Middle frontal gyrus (tissue), 1 donor: ENCODE results near the gene SCP2D1.
"Not testable (repeated sequence)": the region's sequence is repeated elsewhere in the genome, so short reads cannot be mapped to it uniquely, and the experiment has no call there.

Experiments
- DNase-seq: peaks from one replicate; pipeline ENCODE4 v3.0.0-alpha.2; 2015; ENCODE audit warnings: low spot score; ENCODE audit errors: extremely low spot score

Gene SCP2D1

DNA sequence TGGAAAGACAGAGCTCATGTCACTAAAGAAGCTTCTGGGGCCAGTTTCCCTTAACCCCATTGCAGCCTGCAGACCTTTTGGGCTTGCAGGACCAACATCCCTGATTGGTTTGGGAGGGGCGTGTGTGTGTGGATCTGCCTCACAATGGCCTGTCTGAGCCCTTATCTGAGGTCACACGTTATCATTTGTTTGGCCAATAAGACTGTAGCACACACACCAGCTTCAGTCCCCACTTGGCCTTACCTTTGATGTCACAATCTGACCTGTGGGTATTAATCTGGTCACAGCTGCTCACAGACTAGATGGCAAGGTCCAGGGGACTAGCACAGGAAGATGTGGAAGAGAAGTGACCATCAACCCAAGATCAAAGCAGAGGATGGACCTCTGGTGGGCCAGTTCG, at the start of gene SCP2D1:
Gene SCP2D1, plus strand, starts transcription at position 301 of the 400 bp plus-strand sequence. Its CDS starts 33 bp downstream, at position 334.
- no peak for DNase-seq

DNA sequence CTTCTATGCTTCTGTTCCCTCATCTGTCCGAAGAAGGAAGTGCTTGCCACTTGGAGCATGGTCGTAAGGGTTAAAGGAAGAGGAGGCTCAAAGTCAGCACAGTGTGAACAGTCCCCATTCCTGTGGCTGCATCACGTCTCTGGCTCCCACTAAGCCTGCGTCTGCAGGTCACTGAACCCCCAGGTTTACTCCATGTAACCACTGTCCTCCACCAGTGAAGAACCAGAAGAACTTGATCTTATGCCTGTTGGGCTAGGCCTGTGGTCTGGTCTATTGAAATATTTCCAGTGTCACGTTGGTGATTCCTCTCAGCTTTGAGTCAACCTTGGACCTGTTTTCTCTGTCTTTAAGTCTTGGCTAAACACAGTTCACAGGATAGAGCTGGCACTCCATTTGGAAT, 45.9 kb upstream of the SCP2D1 start:
- no peak for DNase-seq

DNA sequence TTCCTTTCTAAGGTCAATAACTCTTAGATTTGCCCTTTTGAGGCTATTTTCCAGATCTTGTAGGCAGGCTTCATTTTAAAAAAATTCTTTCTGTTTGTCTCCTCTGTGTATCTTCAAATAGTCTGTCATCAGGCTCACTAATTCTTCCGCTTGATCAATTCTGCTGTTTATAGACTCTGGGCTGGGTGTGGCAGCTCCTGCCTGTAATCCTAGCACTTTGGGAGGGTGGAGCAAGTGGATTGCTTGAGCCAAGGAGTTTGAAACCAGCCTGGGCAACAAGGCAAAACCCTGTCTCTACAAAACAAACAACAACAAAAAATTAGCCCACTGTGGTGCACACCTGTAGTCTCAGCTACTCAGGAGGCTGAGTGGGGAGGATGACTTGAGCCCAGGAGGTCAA, 40.0 kb upstream of the SCP2D1 start:
- no peak for DNase-seq

DNA sequence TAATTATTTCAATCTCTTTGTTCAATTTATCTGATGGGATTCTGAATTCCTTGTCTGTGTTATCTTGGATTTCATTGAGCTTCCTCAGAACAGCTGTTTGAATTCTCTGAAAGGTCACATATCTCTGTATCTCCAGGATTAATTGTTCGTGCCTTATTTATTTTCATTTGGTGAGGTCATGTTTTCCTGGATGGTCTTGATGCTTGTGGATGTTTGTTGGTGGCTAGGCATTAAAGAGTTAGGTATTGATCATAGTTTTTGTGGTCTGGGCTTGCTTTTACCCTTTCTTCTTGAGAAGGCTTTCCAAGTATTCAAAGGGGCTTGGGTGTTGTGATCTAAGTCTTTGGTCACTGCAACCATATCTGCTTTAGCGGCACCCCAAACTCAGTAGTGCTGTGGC, 39.4 kb upstream of the SCP2D1 start:
- no peak for DNase-seq

DNA sequence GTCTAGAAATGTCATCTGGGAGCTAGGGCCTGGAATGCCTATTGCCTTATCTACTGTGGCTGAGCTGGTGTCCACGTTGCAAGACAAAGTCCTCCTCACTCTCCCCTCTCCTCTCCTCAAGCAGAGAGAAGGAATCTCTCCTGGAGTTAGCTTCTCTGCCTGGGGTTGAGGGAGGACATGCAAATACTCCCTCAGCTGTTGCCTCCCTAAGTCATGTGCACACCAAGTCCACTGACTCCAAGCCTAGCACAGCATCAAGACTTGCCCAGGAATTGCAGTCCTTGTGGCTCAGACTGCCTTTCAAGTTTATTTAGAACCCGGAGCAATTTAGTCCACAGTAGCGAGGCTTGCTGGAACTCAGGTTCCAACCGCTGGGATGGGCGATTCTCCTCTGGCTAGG, 38.0 kb upstream of the SCP2D1 start:
- DNase-seq = no peak

- no peak for DNase-seq
Observed at GRCh38 chr20:18778690-18779392, 34.7 kb upstream of the SCP2D1 start.

GRCh38 chr20:18780385-18781130, 33.0 kb upstream of the SCP2D1 start:
- no peak for DNase-seq

GRCh38 chr20:18781509-18781908, 32.1 kb upstream of the SCP2D1 start:
- DNase-seq = no peak

DNA sequence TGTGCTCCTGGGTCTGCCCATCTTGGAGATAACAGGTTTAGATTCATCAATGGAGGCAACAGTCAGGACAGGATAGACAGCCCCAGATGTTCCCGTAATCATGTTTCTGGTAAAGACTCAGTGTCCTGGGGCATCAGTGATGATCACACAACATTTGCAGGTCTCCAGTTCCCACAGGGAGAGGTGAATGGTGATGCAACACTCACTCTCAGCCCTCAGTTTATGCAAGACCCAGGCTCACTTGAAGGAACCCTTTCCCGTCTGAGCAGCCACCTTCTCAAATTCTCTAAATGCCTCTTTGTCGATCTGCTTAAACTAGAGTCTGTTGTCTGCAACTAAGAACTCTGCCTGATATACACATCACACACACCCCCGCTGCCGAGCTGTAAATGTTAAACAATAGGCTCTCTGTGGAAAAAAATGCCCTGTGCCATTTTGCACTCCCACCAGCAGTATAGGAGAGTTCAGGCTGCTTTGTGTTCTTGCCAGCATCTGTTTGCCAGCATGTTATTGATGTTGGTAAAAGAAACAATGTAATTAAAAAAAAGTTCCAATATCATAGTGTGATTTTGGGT, 30.1 kb upstream of the SCP2D1 start:
- no peak for DNase-seq

GRCh38 chr20:18787046-18787445, 26.5 kb upstream of the SCP2D1 start:
- DNase-seq = not testable (repeated sequence)

GRCh38 chr20:18788021-18788420, 25.6 kb upstream of the SCP2D1 start:
- no peak for DNase-seq

- DNase-seq = no peak
Observed at GRCh38 chr20:18790787-18791186, 22.8 kb upstream of the SCP2D1 start.

DNA sequence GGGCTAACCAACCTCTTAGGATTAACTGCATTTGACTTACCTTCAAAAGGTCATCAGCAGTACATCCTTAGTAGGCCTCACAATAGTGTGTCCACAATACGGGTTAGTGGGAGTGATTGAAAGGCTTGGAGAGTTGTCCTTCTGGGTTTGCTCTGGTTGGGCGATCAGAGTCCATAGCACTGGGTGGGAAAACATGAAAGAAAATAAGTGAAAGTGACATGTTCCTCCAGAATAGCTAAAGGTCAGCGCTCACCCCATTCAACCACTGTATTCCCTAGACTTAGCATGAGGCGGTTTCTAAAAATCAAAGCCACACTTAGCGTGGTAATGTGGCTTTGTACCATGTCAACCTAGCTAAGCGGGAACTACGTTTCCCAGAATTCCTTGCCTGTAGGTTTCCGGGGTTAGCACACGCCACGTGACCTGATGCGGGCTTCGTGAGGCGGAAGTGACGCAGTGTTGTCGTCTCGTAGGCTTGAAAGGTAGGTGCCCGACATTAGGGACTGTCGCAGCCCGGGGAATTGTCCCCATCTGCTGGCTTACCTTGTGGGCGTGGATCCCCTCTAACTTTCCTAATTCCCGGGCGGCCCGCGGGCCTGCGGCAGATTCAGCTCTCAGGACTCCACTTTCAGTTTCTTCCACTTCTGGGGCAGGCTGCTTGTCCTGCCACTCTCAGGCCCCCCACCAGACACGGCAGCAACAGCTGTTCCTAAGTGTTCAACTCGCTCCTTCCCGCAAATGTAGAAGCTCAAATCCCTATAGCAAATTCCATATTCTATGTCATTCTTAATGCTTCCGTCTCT, 19.8 kb upstream of the SCP2D1 start:
- DNase-seq = peak; percentile 97

DNA sequence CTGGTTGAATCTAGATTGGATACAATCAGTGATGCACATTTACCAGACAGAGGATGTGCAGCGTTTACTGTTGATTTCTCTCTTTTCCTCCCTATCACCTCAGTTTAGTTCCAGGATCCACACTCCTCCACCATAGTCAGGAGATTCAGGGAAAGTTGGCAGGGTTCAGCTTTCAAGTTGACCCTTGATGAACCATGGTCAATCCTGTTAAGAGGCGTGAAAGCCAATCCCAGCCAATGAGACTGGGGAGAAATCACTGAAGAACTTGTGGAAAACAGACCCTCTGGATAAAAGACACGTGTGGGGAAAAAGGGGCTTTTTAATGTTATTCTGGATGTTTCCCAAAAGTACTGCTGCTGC, 19.2 kb upstream of the SCP2D1 start:
- no peak for DNase-seq

DNA sequence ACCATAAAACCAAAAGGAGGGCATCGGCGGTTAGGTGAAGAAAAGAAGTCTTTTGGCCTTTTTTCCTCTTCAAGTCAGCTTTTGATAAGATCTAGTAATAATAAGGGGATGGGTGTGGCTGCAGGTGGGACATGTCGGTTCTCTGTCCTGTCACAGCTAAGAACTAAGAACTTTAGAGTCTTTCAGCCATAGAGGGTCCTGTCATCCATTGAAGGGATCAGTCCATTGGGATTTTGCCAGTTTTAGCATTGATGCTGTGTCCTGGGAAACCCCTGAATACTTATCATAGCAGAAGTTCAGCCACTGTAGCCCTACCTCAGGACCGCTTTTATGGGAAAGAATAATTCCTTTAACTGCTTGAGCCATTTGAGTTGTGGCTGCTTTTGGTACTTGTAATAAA, 18.2 kb upstream of the SCP2D1 start:
- DNase-seq = no peak

GRCh38 chr20:18796282-18796833, 17.2 kb upstream of the SCP2D1 start:
- DNase-seq = no peak

DNA sequence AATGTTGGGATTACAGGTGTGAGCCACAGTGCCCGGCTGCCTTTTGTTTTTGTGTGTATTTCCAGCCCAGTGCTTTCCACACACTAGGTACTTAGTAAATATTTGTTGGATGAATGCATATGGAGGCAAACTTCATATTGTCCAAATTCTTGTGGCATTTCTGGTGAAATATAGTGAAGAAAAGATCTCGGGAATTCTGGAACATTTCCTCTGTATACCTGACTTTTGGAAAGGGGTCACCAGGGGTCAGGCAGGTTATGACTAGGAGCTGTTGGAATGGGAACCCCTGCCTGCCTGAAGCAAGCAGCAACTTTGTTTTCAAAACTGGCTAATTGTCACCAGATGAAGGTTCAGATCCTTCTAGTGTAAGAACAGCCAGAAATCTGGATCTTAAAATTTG, 12.1 kb upstream of the SCP2D1 start:
- DNase-seq = no peak

GRCh38 chr20:18802012-18802634, 11.5 kb upstream of the SCP2D1 start:
- no peak for DNase-seq

- DNase-seq = no peak
Observed at GRCh38 chr20:18805881-18806280, 7.7 kb upstream of the SCP2D1 start.

DNA sequence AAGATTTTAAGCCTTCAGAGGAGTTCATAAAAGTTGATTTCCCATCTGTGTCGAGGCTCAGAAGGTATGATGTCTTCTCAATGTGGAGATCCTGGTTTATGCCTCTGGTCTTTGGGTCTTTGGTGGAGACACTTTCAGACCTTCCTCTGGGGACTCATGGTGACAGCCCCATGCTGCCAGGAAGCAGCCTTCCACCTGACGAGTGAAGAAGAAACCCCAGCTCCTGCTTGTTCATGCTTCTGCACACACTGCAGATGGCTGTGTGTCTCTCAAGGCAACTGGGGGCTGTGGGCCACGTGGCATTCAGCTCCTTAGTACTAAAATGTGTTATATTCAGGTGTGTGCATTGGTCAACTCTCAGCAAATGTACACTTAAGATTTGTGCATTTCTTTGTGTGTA, 4.9 kb upstream of the SCP2D1 start:
- DNase-seq = no peak

DNA sequence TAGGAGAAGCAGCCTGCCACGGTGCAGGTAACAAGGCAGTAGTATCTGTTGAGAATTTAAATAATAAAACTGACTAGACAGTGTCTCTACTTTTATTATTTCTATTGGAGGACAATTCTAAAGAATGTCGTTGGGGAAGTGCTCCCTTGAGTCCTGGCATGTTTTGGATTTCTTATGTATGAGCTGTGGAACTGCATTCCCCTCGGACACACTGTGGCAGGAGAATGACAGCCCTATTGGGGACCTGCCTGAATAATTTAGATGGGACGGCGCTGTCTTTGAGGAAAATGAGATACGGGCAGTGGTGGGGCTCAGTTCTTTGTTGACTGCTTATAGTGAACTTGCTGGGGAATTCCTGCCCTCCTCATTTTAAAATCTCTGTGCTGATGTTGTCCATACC, 2.4 kb upstream of the SCP2D1 start:
- no peak for DNase-seq
